Naive thymus-derived CD4-positive, alpha-beta T cell (primary cell): ENCODE data around the gene METAP1D. TPM values are rescaled to one million over a fixed set of nuclear protein-coding genes. Genes with fewer than 3 reads are reported as not detected.

ENCODE experiments used
- ATAC-seq: fragments of 150-1000 bp; cut with Tn5 transposase; 2 replicates; pipeline ENCODE4 v1.10.0; 2021; ENCODE audit warnings: mild to moderate bottlenecking, moderate library complexity
- CTCF ChIA-PET: fragments of 350-600 bp; sonication (Branson Sonifier 250); formaldehyde crosslinking; loops from one replicate; lab custom pipeline; 2021; ENCODE audit warnings: antibody characterized with exemption; lab: Charles Lee
- POLR2A ChIA-PET: fragments of 350-600 bp; sonication (Branson Sonifier 250); formaldehyde crosslinking; loops from one replicate; lab custom pipeline; 2021; ENCODE audit warnings: antibody characterized with exemption, inconsistent platforms; lab: Charles Lee
- DNase-seq, 9 donors: peaks; one replicate each; pipeline versions ENCODE4 v3.0.0 to v3.0.0-alpha.2; 2020 to 2022; ENCODE audit warnings: mixed read lengths in 1 of 9
- H3K27ac ChIP-seq: one replicate; pipeline ENCODE4 v1.7.0; 2013; ENCODE audit warnings: mild to moderate bottlenecking, low read depth, low read length, moderate library complexity
- H3K27me3 ChIP-seq, 2 donors: one replicate each; pipeline ENCODE4 v1.7.0; 2013; ENCODE audit warnings: low read length in 2 of 2, mild to moderate bottlenecking in 2 of 2, moderate library complexity in 2 of 2; ENCODE audit not compliant: control insufficient read depth in 2 of 2, insufficient read depth in 2 of 2
- H3K36me3 ChIP-seq, 3 experiments: 1 replicate in 2 of 3; 2 replicates in 1 of 3; pipeline ENCODE4 v1.7.0; 2013; ENCODE audit warnings: low read length in 3 of 3, mild to moderate bottlenecking in 3 of 3, moderate library complexity in 1 of 3; ENCODE audit not compliant: insufficient read depth in 3 of 3, control insufficient read depth in 2 of 3
- H3K4me1 ChIP-seq, 2 donors: one replicate each; pipeline ENCODE4 v1.7.0; 2013; ENCODE audit warnings: low read length in 2 of 2, mild to moderate bottlenecking in 2 of 2, moderate library complexity in 1 of 2; ENCODE audit not compliant: control insufficient read depth in 2 of 2, insufficient read depth in 2 of 2
- H3K4me3 ChIP-seq: 2 replicates; pipeline ENCODE4 v1.7.0; 2013; ENCODE audit warnings: mild to moderate bottlenecking, low read length
- H3K9me3 ChIP-seq, 3 experiments: 1 replicate in 2 of 3; 2 replicates in 1 of 3; pipeline ENCODE4 v1.7.0; 2013; ENCODE audit warnings: low read length in 3 of 3; ENCODE audit not compliant: control insufficient read depth in 2 of 3
- H3K27ac Mint-ChIP-seq, 9 donors: one replicate each; pipeline ENCODE4 v1.8.0; 2020 to 2022; ENCODE audit warnings: mixed read lengths in 9 of 9, mild to moderate bottlenecking in 8 of 9, moderate library complexity in 5 of 9, inconsistent platforms in 2 of 9
- H3K27me3 Mint-ChIP-seq, 5 donors: one replicate each; pipeline ENCODE4 v1.8.0; 2021 to 2022; ENCODE audit warnings: mixed read lengths in 5 of 5, mild to moderate bottlenecking in 1 of 5
- H3K36me3 Mint-ChIP-seq, 5 donors: one replicate each; pipeline ENCODE4 v1.8.0; 2020 to 2022; ENCODE audit warnings: mixed read lengths in 5 of 5, mild to moderate bottlenecking in 3 of 5, inconsistent platforms in 1 of 5
- H3K4me1 Mint-ChIP-seq, 7 donors: one replicate each; pipeline ENCODE4 v1.8.0; 2020 to 2022; ENCODE audit warnings: mixed read lengths in 7 of 7, mild to moderate bottlenecking in 3 of 7, inconsistent platforms in 1 of 7
- H3K4me3 Mint-ChIP-seq, 10 donors: one replicate each; pipeline ENCODE4 v1.8.0; 2020 to 2022; ENCODE audit warnings: mild to moderate bottlenecking in 10 of 10, mixed read lengths in 10 of 10, moderate library complexity in 6 of 10, inconsistent platforms in 2 of 10
- H3K9me3 Mint-ChIP-seq, 11 donors: one replicate each; pipeline ENCODE4 v1.8.0; 2020 to 2022; ENCODE audit warnings: mixed read lengths in 11 of 11, mild to moderate bottlenecking in 4 of 11, inconsistent platforms in 1 of 11, moderate library complexity in 1 of 11
- intact Hi-C, 2 donors: fragments of 100-400 bp; cut with micrococcal nuclease; formaldehyde crosslinking; loops; one replicate each; pipeline ENCODE4 v1.15.1; 2023
- polyA plus RNA-seq, 2 donors: library from polyadenylated mRNA; unstranded; fragments of 300-500 nt; fragmentation: Illumina TruSeq; gene quantifications; one replicate each; pipeline ENCODE4 v1.2.3, GENCODE V29; 2021
- total RNA-seq, 6 experiments: library from RNA in 5 of 6; stranded (reverse) in 5 of 6; gene quantifications; 1 replicate in 5 of 6; 2 replicates in 1 of 6; pipeline ENCODE4 v1.2.3 and lab custom pipeline; 2021 to 2026

Gene METAP1D
- total and polyA plus RNA-seq, 7 experiments from 2014 or later = 3.3 to 12.2 (median 5.6) TPM

GRCh38 chr2:172039011-172039704 is 39.4 kb downstream of the METAP1D start:
- Histone ChIP-seq H3K4me3 (no peak overlapping the region), H3K36me3 (no peaks in the 10 kb centered on the region), H3K4me1 (no peaks in the 10 kb centered on the region), H3K27me3 (no peaks in the 10 kb centered on the region), H3K9me3 (no peaks in the 10 kb centered on the region), H3K27ac (no peak overlapping the region)
- ChIA-PET POLR2A (interaction anchor here (0.6 kb wide), 3 partner anchors 32 to 62 kb away, joined by 3 to 7 read pairs (median 5); no protein-coding TSS in a partner anchor), CTCF (interaction anchor here (0.9 kb wide), 1 partner anchor 670 kb away, joined by 5 read pairs; no protein-coding TSS in a partner anchor)
- intact Hi-C loops = no loop called here
- ATAC-seq (no peak), DNase-seq (no peak)
- no peaks in the 10 kb centered on the region for H3K4me1 Mint-ChIP-seq
- H3K27me3 Mint-ChIP-seq = no peaks in the 10 kb centered on the region
- H3K9me3 Mint-ChIP-seq = no peaks in the 10 kb centered on the region
- no peak overlapping the region for H3K4me3 Mint-ChIP-seq
- peaks cover 0 to 4% (median 0%) of the 10 kb centered on the region in 5 donors for H3K36me3 Mint-ChIP-seq
- H3K27ac Mint-ChIP-seq = peak overlapping the region in 1 of 9 donors; percentile 51

- POLR2A ChIA-PET = no interaction called here
- no peaks in the 10 kb centered on the region for H3K9me3 Mint-ChIP-seq
- peaks cover 0 to 4% (median 0%) of the 10 kb centered on the region in 5 donors for H3K36me3 Mint-ChIP-seq
- DNase-seq (no peak), ATAC-seq (no peak)
- Histone ChIP-seq H3K36me3 (no peaks in the 10 kb centered on the region), H3K27me3 (no peaks in the 10 kb centered on the region), H3K27ac (no peak overlapping the region), H3K4me1 (no peaks in the 10 kb centered on the region), H3K9me3 (no peaks in the 10 kb centered on the region), H3K4me3 (no peak overlapping the region)
- H3K4me1 Mint-ChIP-seq = no peaks in the 10 kb centered on the region
- H3K4me3 Mint-ChIP-seq = no peak overlapping the region
- intact Hi-C loops = no loop called here
- CTCF ChIA-PET = interaction anchor here (0.7 kb wide), 1 partner anchor 712 kb away, joined by 3 read pairs; no protein-coding TSS in a partner anchor
- H3K27me3 Mint-ChIP-seq = no peaks in the 10 kb centered on the region
- peak overlapping the region in 1 of 9 donors; percentile 10 for H3K27ac Mint-ChIP-seq
These were observed 40.6 kb downstream of the METAP1D start for GRCh38 chr2:172040311-172040710.

GRCh38 chr2:172046080-172046678 is 46.4 kb downstream of the METAP1D start:
- ATAC-seq (no peak), DNase-seq (no peak)
- H3K4me3 ChIP-seq = no peak overlapping the region
- no peaks in the 10 kb centered on the region for H3K4me1 ChIP-seq
- POLR2A ChIA-PET = no interaction called here
- intact Hi-C loops = no loop called here
- H3K4me3 Mint-ChIP-seq = no peak overlapping the region
- H3K4me1 Mint-ChIP-seq = peaks cover 0 to 5% (median 4%) of the 10 kb centered on the region in 7 donors
- no peaks in the 10 kb centered on the region for H3K9me3 Mint-ChIP-seq
- no peaks in the 10 kb centered on the region for H3K36me3 ChIP-seq
- H3K9me3 ChIP-seq = no peaks in the 10 kb centered on the region
- peaks cover 0 to 2% (median 0%) of the 10 kb centered on the region in 5 donors for H3K27me3 Mint-ChIP-seq
- no peak overlapping the region for H3K27ac ChIP-seq
- H3K36me3 Mint-ChIP-seq = no peaks in the 10 kb centered on the region
- no peak overlapping the region for H3K27ac Mint-ChIP-seq
- CTCF ChIA-PET = interaction anchor here (0.6 kb wide), 1 partner anchor 59 kb away, joined by 4 read pairs; no protein-coding TSS in a partner anchor
- no peaks in the 10 kb centered on the region for H3K27me3 ChIP-seq

GRCh38 chr2:172046866-172047565 is 47.3 kb downstream of the METAP1D start:
- DNase-seq (no peak), ATAC-seq (no peak)
- no peaks in the 10 kb centered on the region for H3K36me3 ChIP-seq
- Mint-ChIP-seq H3K27me3 (peaks cover 0 to 3% (median 0%) of the 10 kb centered on the region in 5 donors), H3K4me1 (peaks cover 0 to 5% (median 4%) of the 10 kb centered on the region in 7 donors), H3K4me3 (no peak overlapping the region), H3K9me3 (no peaks in the 10 kb centered on the region), H3K27ac (no peak overlapping the region), H3K36me3 (peaks cover 0 to 4% (median 0%) of the 10 kb centered on the region in 5 donors)
- H3K4me3 ChIP-seq = no peak overlapping the region
- H3K27me3 ChIP-seq = no peaks in the 10 kb centered on the region
- ChIA-PET POLR2A (no interaction called here), CTCF (interaction anchor here (0.7 kb wide), 1 partner anchor 36 kb away, joined by 5 read pairs; no protein-coding TSS in a partner anchor)
- H3K9me3 ChIP-seq = no peaks in the 10 kb centered on the region
- no peaks in the 10 kb centered on the region for H3K4me1 ChIP-seq
- intact Hi-C loops = no loop called here
- H3K27ac ChIP-seq = no peak overlapping the region

- H3K9me3 Mint-ChIP-seq = no peaks in the 10 kb centered on the region
- DNase-seq (no peak), ATAC-seq (no peak)
- no peak overlapping the region for H3K4me3 Mint-ChIP-seq
- Histone ChIP-seq H3K4me1 (no peaks in the 10 kb centered on the region), H3K27me3 (no peaks in the 10 kb centered on the region), H3K9me3 (no peaks in the 10 kb centered on the region), H3K4me3 (no peak overlapping the region), H3K27ac (no peak overlapping the region), H3K36me3 (no peaks in the 10 kb centered on the region)
- H3K36me3 Mint-ChIP-seq = peaks cover 0 to 4% (median 0%) of the 10 kb centered on the region in 5 donors
- POLR2A ChIA-PET = no interaction called here
- peaks cover 0 to 5% (median 4%) of the 10 kb centered on the region in 7 donors for H3K4me1 Mint-ChIP-seq
- peaks cover 0 to 11% (median 0%) of the 10 kb centered on the region in 5 donors for H3K27me3 Mint-ChIP-seq
- CTCF ChIA-PET = no interaction called here
- intact Hi-C loops = no loop called here
- no peak overlapping the region for H3K27ac Mint-ChIP-seq
These were observed 48.1 kb downstream of the METAP1D start for GRCh38 chr2:172047566-172048507.
